NK-92 treated with Interleukin-12 subunit alpha and Interleukin-12 subunit beta, amount 100 ng/mL, for 24 hours (cell line): ENCODE measurements around the gene SEMA3C.

Experiments
- DNase-seq: peaks from one replicate; lab custom pipeline; 2025; lab: John Stamatoyannopoulos, UW

Gene SEMA3C

GRCh38 chr7:80848841-80849240 is 70.0 kb downstream of the SEMA3C start:
- no peak for DNase-seq

- no peak for DNase-seq
These were observed 71.0 kb downstream of the SEMA3C start for GRCh38 chr7:80847895-80848294.

DNA sequence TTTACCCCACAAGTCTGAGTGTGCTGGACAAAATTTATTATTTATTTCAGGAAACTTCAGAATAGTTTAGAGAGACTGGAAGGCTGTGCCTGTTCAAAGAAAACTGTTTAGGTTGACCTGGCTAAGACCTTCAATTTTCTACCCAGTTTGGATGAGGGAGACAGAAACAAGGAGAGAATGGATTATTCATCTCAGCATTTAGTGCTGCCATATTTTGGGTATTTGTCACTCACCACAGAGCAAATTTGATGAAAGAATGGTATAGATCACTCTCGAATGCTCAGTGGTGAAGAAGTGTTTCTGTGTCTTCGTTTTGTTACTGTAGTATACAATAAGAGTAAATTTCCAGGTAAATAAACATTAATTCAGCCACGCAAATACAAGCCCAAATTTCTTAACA is 71.8 kb downstream of the SEMA3C start:
- DNase-seq, result no peak

DNA sequence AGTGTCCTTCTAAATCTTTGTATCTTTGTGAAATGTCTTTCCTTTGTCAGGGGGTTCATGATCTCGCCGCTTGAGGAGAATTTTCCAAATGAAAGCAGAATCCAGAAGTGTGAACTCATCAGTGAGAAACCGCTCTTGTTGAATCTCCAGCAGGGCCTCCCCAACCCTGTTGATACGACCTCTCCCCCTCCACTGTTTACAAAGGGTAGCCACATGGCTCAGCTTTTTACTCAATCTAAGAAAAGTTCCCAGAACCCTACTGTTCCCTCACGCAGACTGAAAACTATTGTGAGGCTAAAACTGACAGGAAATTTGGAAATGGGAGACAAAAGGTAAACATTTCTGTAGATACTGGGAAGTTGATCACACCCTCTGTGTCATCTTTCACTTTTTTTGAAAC is 73.9 kb downstream of the SEMA3C start:
- DNase-seq, result no peak

GRCh38 chr7:80843018-80843677 is 75.7 kb downstream of the SEMA3C start:
- no peak for DNase-seq

GRCh38 chr7:80842022-80842790 is 76.6 kb downstream of the SEMA3C start:
- no peak for DNase-seq

DNA sequence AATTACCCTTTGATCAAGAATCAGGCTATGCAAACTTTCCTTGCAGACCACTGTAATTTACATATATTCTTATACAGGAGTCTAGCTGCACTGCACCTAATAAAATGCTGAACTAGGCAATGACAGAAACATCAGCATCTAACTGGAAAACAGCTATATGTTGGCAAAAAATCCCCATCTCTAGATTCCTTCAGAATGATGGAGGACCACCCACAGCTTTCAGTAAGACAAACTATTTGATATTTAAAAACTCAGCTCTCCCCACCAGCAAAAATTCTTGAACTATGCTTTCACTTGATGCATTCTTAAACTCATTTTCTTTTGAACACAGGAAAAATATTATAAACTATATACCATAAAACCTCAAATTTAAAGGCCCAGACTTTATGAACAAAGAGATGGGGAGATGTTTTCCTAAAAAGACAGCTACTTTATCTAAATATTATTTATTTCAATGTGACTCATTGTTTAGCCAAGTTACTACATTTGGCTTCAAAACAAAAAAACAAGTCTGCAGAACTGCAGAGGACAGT is 77.4 kb downstream of the SEMA3C start:
- DNase-seq, result no peak

DNA sequence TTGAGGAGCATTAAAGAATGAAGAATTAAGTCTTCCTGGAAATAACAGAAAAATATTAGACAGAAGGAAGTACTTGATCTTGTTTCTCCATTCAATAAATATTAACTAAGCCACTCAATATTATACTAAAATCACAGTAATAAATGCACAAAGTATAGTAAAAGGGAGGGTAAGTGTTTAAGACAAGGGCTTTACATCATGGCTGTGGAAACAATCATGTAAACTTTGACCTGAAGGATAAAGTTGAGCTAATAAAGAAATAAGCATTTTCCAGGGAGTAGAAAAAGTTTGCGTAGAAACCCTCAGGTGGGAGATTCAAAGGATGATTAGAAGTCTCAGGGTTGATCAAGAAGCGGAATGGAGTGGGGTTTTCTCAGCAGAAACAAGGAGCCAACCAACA is 78.2 kb downstream of the SEMA3C start:
- DNase-seq, result no peak

GRCh38 chr7:80839855-80840254 is 79.0 kb downstream of the SEMA3C start:
- no peak for DNase-seq

DNA sequence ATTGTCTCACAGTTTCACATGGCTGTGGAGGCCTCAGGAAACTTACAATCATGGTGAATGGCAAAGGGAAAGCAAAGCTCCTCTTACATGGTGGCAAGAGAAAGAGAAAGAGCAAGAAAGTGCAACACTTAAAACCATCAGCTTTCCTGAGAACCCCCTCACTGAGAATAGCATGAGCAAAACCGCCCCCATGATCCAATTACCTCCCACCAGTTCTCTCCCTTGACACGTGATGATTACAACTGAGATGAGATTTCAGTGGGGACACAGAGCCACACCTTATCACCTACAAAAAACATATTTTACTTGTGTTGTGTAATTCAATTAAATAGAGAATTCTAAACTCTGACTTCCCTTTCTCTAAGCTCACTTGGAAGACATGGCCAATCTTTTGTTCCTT is 80.2 kb downstream of the SEMA3C start:
- DNase-seq, result no peak

- DNase-seq, result no peak
These were observed 81.5 kb downstream of the SEMA3C start for GRCh38 chr7:80837345-80837744.

DNA sequence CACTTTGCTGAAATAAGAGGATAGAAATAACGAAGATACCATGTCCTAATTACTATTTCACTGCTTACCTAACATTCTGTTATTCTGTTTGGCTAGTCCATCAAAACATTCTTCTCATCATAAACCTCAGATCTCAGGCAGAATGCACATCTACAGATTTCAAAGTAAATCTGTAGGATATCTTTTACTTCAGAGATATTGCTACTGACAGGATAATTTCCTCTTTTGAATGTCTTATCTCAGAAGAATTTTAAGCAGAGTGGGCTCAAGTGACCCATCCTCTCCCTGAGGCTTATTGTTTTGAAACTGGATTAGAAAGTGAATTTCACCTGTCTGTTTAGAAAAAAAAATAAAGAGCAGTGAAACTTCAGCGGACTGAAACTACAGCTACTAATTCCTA is 83.6 kb downstream of the SEMA3C start:
- DNase-seq, result no peak

GRCh38 chr7:80833289-80834268 is 85.3 kb downstream of the SEMA3C start:
- no peak for DNase-seq

DNA sequence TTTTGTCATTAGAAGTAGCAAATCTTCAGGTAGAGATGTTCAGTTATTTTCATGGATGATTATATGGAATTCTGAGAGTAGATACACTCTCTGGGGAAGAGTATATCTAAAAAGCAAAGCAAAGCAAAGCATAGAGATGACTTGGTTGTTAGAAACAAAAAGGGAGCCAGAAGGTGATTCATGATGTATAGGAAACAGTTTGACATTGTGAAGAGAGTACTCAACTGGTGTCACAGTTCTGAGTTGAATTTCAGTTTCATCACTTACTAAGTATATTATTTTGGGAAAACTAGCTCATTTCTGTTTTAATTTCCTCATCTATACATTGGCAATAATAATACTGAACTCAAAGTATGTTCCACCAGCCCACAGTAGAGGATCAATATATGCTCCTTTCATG is 86.8 kb downstream of the SEMA3C start:
- no peak for DNase-seq

GRCh38 chr7:80830584-80831285 is 88.1 kb downstream of the SEMA3C start:
- DNase-seq, result no peak

DNA sequence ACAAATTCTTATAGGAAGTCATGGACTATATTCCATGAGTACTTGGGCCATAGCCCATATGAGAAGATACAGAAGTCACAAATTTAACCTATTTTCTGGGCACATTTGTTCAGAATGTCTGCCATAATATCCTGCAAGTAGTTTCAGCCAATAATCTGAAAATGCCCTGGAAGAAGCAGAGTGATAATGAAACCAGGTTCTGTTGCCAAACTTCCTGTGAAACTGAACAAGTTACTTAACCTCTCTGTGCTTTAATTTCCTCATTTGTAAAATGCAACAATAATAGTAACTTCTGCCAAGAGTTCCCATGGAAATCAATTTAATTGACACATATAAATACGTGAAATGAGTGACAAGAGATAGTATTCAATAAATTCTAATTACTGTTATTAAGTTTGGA is 88.8 kb downstream of the SEMA3C start:
- no peak for DNase-seq

GRCh38 chr7:80829527-80829926 is 89.3 kb downstream of the SEMA3C start:
- DNase-seq, result no peak

DNA sequence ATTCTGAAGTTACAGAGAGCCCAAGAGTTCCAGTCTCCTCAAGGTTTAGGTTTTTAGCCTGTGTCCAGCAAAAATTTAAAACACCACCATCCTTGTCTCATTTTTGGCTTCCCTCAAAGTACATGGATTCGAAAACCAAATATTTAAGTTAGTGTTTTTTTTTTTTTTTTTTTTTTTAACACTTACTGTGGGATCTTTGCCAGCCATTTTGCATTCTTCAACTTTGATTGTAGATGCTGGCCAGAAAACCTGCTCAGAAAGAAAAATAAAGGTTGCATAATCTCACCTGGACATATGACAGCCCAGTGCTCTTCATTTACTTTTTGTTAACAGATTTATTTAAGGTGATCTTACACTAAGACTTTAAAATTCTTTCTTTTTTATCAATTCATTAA is 91.6 kb downstream of the SEMA3C start:
- no peak for DNase-seq

DNA sequence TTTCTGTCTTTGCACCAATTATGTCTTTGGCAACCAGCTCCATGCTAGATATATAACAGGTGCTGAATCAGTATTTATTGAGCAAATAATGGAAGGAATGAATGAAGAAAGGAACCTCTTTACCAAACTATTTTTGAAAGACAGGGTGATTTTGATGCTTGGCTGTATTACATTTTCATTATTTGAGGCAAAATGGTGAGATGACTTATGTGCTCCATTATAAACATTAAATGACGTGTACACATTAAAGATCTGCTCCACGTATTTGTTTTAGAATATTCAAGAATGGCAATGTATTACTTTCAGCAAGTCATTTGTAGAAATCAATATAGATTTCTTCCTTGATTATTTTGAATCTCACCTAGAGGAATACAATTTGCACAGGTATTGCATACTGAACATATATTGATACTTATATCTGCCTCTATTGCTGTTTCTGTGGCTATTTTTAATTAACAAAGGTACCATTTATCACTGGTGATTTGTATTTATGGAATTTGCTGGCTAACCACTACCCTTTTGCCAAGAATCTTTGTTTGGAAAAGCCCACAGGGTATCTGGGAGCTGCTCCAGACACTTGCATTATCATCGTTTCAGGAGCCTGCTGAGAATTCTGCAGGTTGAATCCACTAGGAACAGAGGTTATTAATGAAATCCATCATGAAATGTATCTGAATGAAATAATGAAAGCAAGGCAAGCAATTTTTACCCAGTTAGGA is 92.2 kb downstream of the SEMA3C start:
- no peak for DNase-seq

DNA sequence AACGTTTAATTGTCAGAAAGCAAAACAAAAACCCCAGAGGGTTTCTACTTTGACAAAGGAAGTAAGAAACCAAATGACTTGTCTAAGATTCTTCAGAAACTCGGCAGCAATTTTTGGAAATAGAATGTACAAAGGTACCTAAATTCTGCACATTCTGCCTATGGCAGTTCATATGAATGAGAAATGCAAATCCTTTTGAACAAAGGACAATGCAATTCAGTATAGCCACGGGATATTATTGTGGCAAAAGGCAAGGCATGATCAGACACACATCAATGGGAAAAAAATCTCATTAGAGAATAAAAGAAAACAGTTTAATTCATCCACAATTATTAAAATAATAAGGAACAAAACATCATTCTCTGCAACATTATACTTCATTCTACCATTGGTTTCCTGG is 93.4 kb downstream of the SEMA3C start:
- DNase-seq, result no peak

DNA sequence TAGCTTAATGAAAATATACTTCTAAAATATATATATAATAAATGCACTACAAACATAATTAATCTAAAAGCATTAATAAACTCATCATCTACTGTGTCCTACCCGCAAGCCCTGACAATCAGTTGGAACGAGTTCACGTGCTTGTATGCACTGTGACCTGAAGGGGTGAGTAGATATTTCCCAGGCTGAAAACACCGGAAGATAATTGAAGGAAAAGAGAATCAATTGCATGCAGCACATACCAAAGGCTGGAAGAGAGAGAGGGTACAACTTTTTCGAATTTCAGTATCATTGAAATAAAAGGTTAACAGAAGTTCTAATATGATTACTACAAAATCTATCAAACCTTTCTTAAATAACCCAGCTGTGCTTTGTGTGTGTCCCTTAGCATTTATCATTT is 94.6 kb downstream of the SEMA3C start:
- no peak for DNase-seq
